Measurements from ENCODE around the gene ZNF547.

Gene ZNF547

GRCh38 chr19:57406516-57407123 lies 43.3 kb downstream of the ZNF547 start:
- peak; percentile 64 for DNase-seq (ENCODE audit: low read depth)
- H3K4me3 ChIP-seq (ENCODE audit: low read depth, low read length) = no peak overlapping the region
- peak; percentile 62 for TF ChIP-seq CTCF (IDR thresholded peaks at IDR 0.05; ENCODE audit: insufficient read depth, low read depth, low read length, missing control alignments)

DNA sequence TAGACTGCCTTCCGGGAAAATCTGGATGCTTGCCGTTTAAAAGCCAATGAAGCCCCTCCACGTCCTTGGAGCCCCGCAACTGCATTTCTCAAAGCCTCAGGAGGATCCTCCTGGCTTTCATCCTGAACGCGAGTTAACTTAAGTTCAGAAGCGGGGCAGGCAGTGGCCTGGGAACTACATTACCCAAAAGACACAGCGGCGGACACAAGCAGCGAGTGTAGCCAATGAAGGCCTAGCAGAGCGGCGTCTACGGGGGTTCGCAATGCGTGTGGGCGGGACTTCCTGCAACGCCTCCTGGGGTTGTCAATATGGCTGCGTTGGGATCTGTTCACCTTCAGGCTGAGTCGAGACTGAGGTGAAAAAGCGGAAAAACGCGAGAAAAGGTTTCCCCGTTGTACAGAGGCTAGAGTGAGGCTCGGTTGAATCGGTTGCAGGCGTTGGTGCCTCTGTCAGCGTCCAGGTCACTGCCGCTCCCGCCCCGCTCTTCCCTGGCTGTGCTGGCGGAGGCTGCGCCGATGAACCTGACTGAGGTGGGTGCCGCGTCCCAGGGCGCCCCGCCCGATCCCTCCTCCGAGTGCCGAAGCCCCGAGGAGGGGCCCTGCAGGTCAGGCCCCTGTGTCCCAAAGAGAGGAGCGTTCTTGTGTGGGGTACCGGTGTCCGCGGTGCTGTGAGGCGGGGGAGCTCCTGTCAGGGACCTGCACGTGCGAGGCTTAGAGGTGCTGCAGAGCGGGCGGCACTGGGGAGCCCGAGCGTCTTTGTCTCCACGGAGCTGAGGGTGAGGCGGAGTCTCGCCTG lies 47.7 kb downstream of the ZNF547 start, which contains the start of gene ZNF17:
ZNF17 (plus strand) TSS at position 285 of the 795 bp plus-strand sequence. CDS start 2,455 bp downstream, outside the sequence.
- peak; percentile 96 for DNase-seq (ENCODE audit: low read depth)
- H3K4me3 ChIP-seq (ENCODE audit: low read depth, low read length) = peak within 1 kb of the TSS; percentile 74
- no peak for TF ChIP-seq CTCF (IDR thresholded peaks at IDR 0.05; ENCODE audit: insufficient read depth, low read depth, low read length, missing control alignments)

DNA sequence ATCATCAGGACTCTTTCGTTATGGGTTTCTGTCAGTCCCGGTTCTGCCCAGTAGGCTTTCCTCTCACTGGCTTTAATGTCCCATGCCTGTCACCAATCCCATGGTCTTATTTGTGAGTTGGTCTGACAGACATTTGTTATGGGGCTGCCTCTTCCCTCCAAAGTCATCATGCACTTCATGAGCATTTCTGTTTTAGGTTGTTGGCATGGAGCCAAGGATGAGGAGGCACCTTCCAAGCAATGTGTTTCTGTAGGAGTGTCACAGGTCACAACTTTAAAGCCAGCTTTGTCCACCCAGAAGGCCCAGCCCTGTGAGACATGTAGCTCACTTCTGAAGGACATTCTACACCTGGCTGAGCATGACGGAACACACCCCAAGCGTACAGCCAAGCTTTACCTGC lies 56.1 kb downstream of the ZNF547 start:
- no peak overlapping the region for H3K4me3 ChIP-seq (ENCODE audit: low read depth, low read length)
- no peak for TF ChIP-seq CTCF (IDR thresholded peaks at IDR 0.05; ENCODE audit: insufficient read depth, low read depth, low read length, missing control alignments)
- DNase-seq (ENCODE audit: low read depth) = no peak

DNA sequence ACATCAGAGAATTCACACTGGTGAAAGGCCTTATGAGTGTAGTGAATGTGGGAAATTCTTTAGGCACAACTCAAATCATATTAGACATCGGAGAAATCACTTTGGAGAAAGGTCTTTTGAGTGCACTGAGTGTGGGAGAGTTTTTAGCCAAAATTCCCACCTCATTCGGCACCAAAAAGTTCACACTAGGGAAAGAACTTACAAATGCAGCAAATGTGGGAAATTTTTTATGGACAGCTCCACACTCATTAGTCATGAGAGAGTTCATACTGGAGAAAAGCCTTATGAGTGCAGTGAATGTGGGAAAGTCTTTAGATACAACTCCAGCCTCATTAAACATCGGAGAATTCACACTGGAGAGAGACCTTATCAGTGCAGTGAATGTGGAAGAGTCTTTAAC lies 57.7 kb downstream of the ZNF547 start:
- no peak for TF ChIP-seq CTCF (IDR thresholded peaks at IDR 0.05; ENCODE audit: insufficient read depth, low read depth, low read length, missing control alignments)
- H3K4me3 ChIP-seq (ENCODE audit: low read depth, low read length) = no peak overlapping the region
- no peak for DNase-seq (ENCODE audit: low read depth)

Measured in GM12865 (cell line).